Measurements from ENCODE around the gene TBC1D9. TPM values are rescaled to one million over a fixed set of nuclear protein-coding genes. Genes with fewer than 3 reads are reported as not detected.

The TBC1D9 gene
- polyA plus RNA-seq, 4 donors = 6.8 to 27.0 (median 10.7) TPM

GRCh38 chr4:140672416-140672815 lies 83.8 kb downstream of the TBC1D9 start:
- Histone ChIP-seq H3K36me3 (ENCODE audit: control insufficient read depth in 3 of 3, insufficient read depth in 2 of 3, low read depth in 1 of 3, low read length in 3 of 3) (peaks cover 0 to 31% (median 2%) of the 10 kb centered on the region in 3 donors), H3K27me3 (ENCODE audit: control insufficient read depth in 3 of 3, insufficient read depth in 3 of 3, low read length in 3 of 3) (no peaks in the 10 kb centered on the region), H3K4me1 (ENCODE audit: control insufficient read depth in 3 of 3, insufficient read depth in 2 of 3, low read depth in 1 of 3, low read length in 2 of 3) (peaks cover 0 to 6% (median 0%) of the 10 kb centered on the region in 3 donors), H3K4me3 (ENCODE audit: low read depth in 1 of 3, low read length in 3 of 3) (no peak overlapping the region), H3K9me3 (ENCODE audit: control insufficient read depth in 2 of 2, insufficient read depth in 1 of 2, low read depth in 1 of 2, low read length in 1 of 2) (no peaks in the 10 kb centered on the region), H3K27ac (ENCODE audit: low read depth in 1 of 3, low read length in 2 of 3) (no peak overlapping the region)
- WGBS, 3 donors = 90 to 95% (median 94%) methylated on average over 4 of the region's 4 CpGs
- FAIRE-seq (no peak), DNase-seq (no peak)

GRCh38 chr4:140668111-140668510 lies 88.1 kb downstream of the TBC1D9 start:
- FAIRE-seq = no peak
- WGBS, 3 donors = 93 to 100% (median 100%) methylated on average over 1 of the region's 1 CpG
- H3K27me3 ChIP-seq (ENCODE audit: control insufficient read depth in 3 of 3, insufficient read depth in 3 of 3, low read length in 3 of 3) = no peaks in the 10 kb centered on the region

GRCh38 chr4:140666889-140667614 lies 89.1 kb downstream of the TBC1D9 start:
- 73 to 74% (median 73%) methylated on average over 11 of the region's 11 CpGs for WGBS, 3 donors
- peak overlapping the region in 1 of 3 donors; percentile 56 for H3K27ac ChIP-seq (ENCODE audit: low read depth in 1 of 3, low read length in 2 of 3)
- H3K9me3 ChIP-seq (ENCODE audit: control insufficient read depth in 2 of 2, insufficient read depth in 1 of 2, low read depth in 1 of 2, low read length in 1 of 2) = no peaks in the 10 kb centered on the region

More at GRCh38 chr4:140668111-140668510, 88.1 kb downstream of the TBC1D9 start:
- no peak for DNase-seq
- Histone ChIP-seq H3K4me1 (ENCODE audit: control insufficient read depth in 3 of 3, insufficient read depth in 2 of 3, low read depth in 1 of 3, low read length in 2 of 3) (peaks cover 0 to 6% (median 0%) of the 10 kb centered on the region in 3 donors), H3K27ac (ENCODE audit: low read depth in 1 of 3, low read length in 2 of 3) (no peak overlapping the region), H3K9me3 (ENCODE audit: control insufficient read depth in 2 of 2, insufficient read depth in 1 of 2, low read depth in 1 of 2, low read length in 1 of 2) (no peaks in the 10 kb centered on the region), H3K36me3 (ENCODE audit: control insufficient read depth in 3 of 3, insufficient read depth in 2 of 3, low read depth in 1 of 3, low read length in 3 of 3) (peaks cover 0 to 28% (median 4%) of the 10 kb centered on the region in 3 donors), H3K4me3 (ENCODE audit: low read depth in 1 of 3, low read length in 3 of 3) (no peak overlapping the region)

GRCh38 chr4:140662082-140662869 lies 93.9 kb downstream of the TBC1D9 start:
- no peak overlapping the region for H3K4me3 ChIP-seq (ENCODE audit: low read depth in 1 of 3, low read length in 3 of 3)
- WGBS, 3 donors = 65 to 75% (median 73%) methylated on average over 3 of the region's 3 CpGs
- H3K4me1 ChIP-seq (ENCODE audit: control insufficient read depth in 3 of 3, insufficient read depth in 2 of 3, low read depth in 1 of 3, low read length in 2 of 3) = peaks cover 0 to 2% (median 0%) of the 10 kb centered on the region in 3 donors
- H3K9me3 ChIP-seq (ENCODE audit: control insufficient read depth in 2 of 2, insufficient read depth in 1 of 2, low read depth in 1 of 2, low read length in 1 of 2) = no peaks in the 10 kb centered on the region
- no peaks in the 10 kb centered on the region for H3K27me3 ChIP-seq (ENCODE audit: control insufficient read depth in 3 of 3, insufficient read depth in 3 of 3, low read length in 3 of 3)
- no peak for FAIRE-seq
- peaks cover 0 to 26% (median 3%) of the 10 kb centered on the region in 3 donors for H3K36me3 ChIP-seq (ENCODE audit: control insufficient read depth in 3 of 3, insufficient read depth in 2 of 3, low read depth in 1 of 3, low read length in 3 of 3)
- H3K27ac ChIP-seq (ENCODE audit: low read depth in 1 of 3, low read length in 2 of 3) = no peak overlapping the region
- peak in 1 of 2 donors; percentile 45 for DNase-seq

More at GRCh38 chr4:140666889-140667614, 89.1 kb downstream of the TBC1D9 start:
- Histone ChIP-seq H3K4me3 (ENCODE audit: low read depth in 1 of 3, low read length in 3 of 3) (no peak overlapping the region), H3K4me1 (ENCODE audit: control insufficient read depth in 3 of 3, insufficient read depth in 2 of 3, low read depth in 1 of 3, low read length in 2 of 3) (peaks cover 0 to 6% (median 0%) of the 10 kb centered on the region in 3 donors), H3K36me3 (ENCODE audit: control insufficient read depth in 3 of 3, insufficient read depth in 2 of 3, low read depth in 1 of 3, low read length in 3 of 3) (peaks cover 0 to 28% (median 4%) of the 10 kb centered on the region in 3 donors), H3K27me3 (ENCODE audit: control insufficient read depth in 3 of 3, insufficient read depth in 3 of 3, low read length in 3 of 3) (no peaks in the 10 kb centered on the region)
- DNase-seq (no peak), FAIRE-seq (no peak)

GRCh38 chr4:140661550-140661949 lies 94.6 kb downstream of the TBC1D9 start:
- no peaks in the 10 kb centered on the region for H3K9me3 ChIP-seq (ENCODE audit: control insufficient read depth in 2 of 2, insufficient read depth in 1 of 2, low read depth in 1 of 2, low read length in 1 of 2)
- H3K36me3 ChIP-seq (ENCODE audit: control insufficient read depth in 3 of 3, insufficient read depth in 2 of 3, low read depth in 1 of 3, low read length in 3 of 3) = peaks cover 0 to 26% (median 6%) of the 10 kb centered on the region in 3 donors
- peaks cover 0 to 2% (median 0%) of the 10 kb centered on the region in 3 donors for H3K4me1 ChIP-seq (ENCODE audit: control insufficient read depth in 3 of 3, insufficient read depth in 2 of 3, low read depth in 1 of 3, low read length in 2 of 3)
- no peak for DNase-seq
- 59 to 94% (median 85%) methylated on average over 1 of the region's 1 CpG for WGBS, 3 donors
- no peaks in the 10 kb centered on the region for H3K27me3 ChIP-seq (ENCODE audit: control insufficient read depth in 3 of 3, insufficient read depth in 3 of 3, low read length in 3 of 3)
- no peak for FAIRE-seq
- H3K27ac ChIP-seq (ENCODE audit: low read depth in 1 of 3, low read length in 2 of 3) = no peak overlapping the region
- no peak overlapping the region for H3K4me3 ChIP-seq (ENCODE audit: low read depth in 1 of 3, low read length in 3 of 3)

- peaks cover 0 to 31% (median 6%) of the 10 kb centered on the region in 3 donors for H3K36me3 ChIP-seq (ENCODE audit: control insufficient read depth in 3 of 3, insufficient read depth in 2 of 3, low read depth in 1 of 3, low read length in 3 of 3)
- H3K9me3 ChIP-seq (ENCODE audit: control insufficient read depth in 2 of 2, insufficient read depth in 1 of 2, low read depth in 1 of 2, low read length in 1 of 2) = no peaks in the 10 kb centered on the region
- FAIRE-seq = no peak
- DNase-seq = no peak
- H3K27me3 ChIP-seq (ENCODE audit: control insufficient read depth in 3 of 3, insufficient read depth in 3 of 3, low read length in 3 of 3) = no peaks in the 10 kb centered on the region
- 88 to 91% (median 90%) methylated on average over 6 of the region's 6 CpGs for WGBS, 3 donors
- no peak overlapping the region for H3K4me3 ChIP-seq (ENCODE audit: low read depth in 1 of 3, low read length in 3 of 3)
- H3K4me1 ChIP-seq (ENCODE audit: control insufficient read depth in 3 of 3, insufficient read depth in 2 of 3, low read depth in 1 of 3, low read length in 2 of 3) = peaks cover 0 to 2% (median 0%) of the 10 kb centered on the region in 3 donors
- H3K27ac ChIP-seq (ENCODE audit: low read depth in 1 of 3, low read length in 2 of 3) = no peak overlapping the region
Observed at GRCh38 chr4:140659943-140660700, 96.1 kb downstream of the TBC1D9 start.

GRCh38 chr4:140654495-140654814 lies 101.7 kb downstream of the TBC1D9 start:
- no peak for DNase-seq
- Histone ChIP-seq H3K27me3 (ENCODE audit: control insufficient read depth in 3 of 3, insufficient read depth in 3 of 3, low read length in 3 of 3) (no peaks in the 10 kb centered on the region), H3K36me3 (ENCODE audit: control insufficient read depth in 3 of 3, insufficient read depth in 2 of 3, low read depth in 1 of 3, low read length in 3 of 3) (peaks cover 0 to 43% (median 4%) of the 10 kb centered on the region in 3 donors), H3K4me1 (ENCODE audit: control insufficient read depth in 3 of 3, insufficient read depth in 2 of 3, low read depth in 1 of 3, low read length in 2 of 3) (peaks cover 0 to 22% (median 0%) of the 10 kb centered on the region in 3 donors), H3K27ac (ENCODE audit: low read depth in 1 of 3, low read length in 2 of 3) (peak overlapping the region in 1 of 3 donors; percentile 48), H3K9me3 (ENCODE audit: control insufficient read depth in 2 of 2, insufficient read depth in 1 of 2, low read depth in 1 of 2, low read length in 1 of 2) (peaks cover 0 to 3% of the 10 kb centered on the region in 2 donors), H3K4me3 (ENCODE audit: low read depth in 1 of 3, low read length in 3 of 3) (no peak overlapping the region)
- no peak for FAIRE-seq
- WGBS, 3 donors = 88 to 97% (median 97%) methylated on average over 1 of the region's 1 CpG

Data from small intestine (tissue), 7 donors.